Endothelial cell of umbilical vein (primary cell): ENCODE results near the gene MYO1H.

ENCODE experiments used
- CTCF ChIP-seq, 2 donors: IDR thresholded peaks; 1 replicate in 1 of 2; 2 replicates in 1 of 2; pipeline ENCODE4 v1.5.1; 2011; ENCODE audit warnings: low read length in 2 of 2, mild to moderate bottlenecking in 2 of 2, moderate library complexity in 2 of 2, control low read depth in 1 of 2, inconsistent platforms in 1 of 2, low read depth in 1 of 2; ENCODE audit not compliant: insufficient read depth in 1 of 2; ENCODE audit errors: extremely low read depth in 1 of 2
- MAX ChIP-seq: IDR thresholded peaks from 2 replicates; pipeline ENCODE4 v1.6.1; 2011; ENCODE audit not compliant: insufficient read depth, insufficient read length
- POLR2A ChIP-seq: IDR thresholded peaks from 2 replicates; pipeline ENCODE4 v1.6.1; 2012; ENCODE audit warnings: low read depth, mild to moderate bottlenecking, control low read depth, low read length

GRCh38 chr12:109436188-109436560, 88.5 kb downstream of the MYO1H start:
- TF ChIP-seq POLR2A (no peak), CTCF (IDR thresholded peaks at IDR 0.05; ENCODE audit: extremely low read depth in 1 of 2, insufficient read depth in 1 of 2, low read depth in 1 of 2, low read length in 2 of 2) (no peak), MAX (no peak)
